Epidermal melanocyte (primary cell): ENCODE data around the gene TEX54.
"Not testable (repeated sequence)": the region's sequence is repeated elsewhere in the genome, so short reads cannot be mapped to it uniquely, and the experiment has no call there.

ENCODE experiments used
- DNase-seq: peaks from one replicate; pipeline ENCODE4 v3.0.0; 2011; ENCODE audit warnings: low spot score; ENCODE audit not compliant: insufficient read length

TEX54 gene

DNA sequence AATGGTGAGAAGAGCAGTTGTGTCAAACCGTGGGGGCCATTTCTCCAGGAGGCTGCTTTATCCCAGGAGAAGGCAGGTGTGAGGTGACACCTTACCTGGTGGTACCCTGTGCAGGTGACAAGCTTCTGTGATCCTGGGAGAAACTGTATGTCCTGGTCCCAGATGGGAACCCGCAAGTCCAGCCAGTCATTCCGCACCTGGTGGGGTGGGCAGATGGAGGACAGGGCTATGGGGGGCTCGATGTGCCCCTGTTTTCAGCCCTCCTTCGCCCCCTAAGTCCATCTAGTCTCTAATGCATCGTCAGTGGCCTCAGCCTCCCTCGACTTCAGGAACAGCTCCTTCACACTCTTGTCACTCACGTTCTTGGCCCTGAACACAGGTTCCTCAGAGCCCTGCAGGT lies 2.7 kb upstream of the TEX54 start:
- no peak for DNase-seq

GRCh38 chr11:62831520-62832335 lies 913 bp downstream of the TEX54 start, which contains the start of gene STX5:
Gene STX5, minus strand, starts transcription at chr11:62832051. Its CDS starts 808 bp downstream, at chr11:62831243.
- peak; percentile 94 for DNase-seq

GRCh38 chr11:62830904-62831519 lies 1.6 kb downstream of the TEX54 start:
- DNase-seq: no peak

DNA sequence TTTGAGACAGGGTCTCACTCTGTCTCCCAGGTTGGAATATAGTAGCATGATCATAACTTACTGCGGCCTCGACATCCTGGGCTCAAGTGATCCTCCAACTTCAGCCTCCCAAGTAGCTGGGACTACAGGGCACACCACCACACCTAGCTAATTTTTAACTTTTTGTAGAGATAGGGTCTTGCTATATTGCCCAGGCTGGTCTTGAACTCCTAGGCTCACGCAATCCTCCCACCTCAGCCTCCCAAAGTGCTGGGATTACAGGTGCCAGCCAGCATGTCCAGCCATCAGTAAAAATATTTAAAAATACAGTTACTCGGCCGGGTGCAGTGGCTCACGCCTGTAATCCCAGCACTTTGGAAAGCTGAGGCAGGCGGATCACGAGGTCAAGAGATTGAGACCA lies 4.5 kb downstream of the TEX54 start:
- DNase-seq: not testable (repeated sequence)

- DNase-seq: no peak
Observed at GRCh38 chr11:62823677-62824076, 9.0 kb downstream of the TEX54 start.

DNA sequence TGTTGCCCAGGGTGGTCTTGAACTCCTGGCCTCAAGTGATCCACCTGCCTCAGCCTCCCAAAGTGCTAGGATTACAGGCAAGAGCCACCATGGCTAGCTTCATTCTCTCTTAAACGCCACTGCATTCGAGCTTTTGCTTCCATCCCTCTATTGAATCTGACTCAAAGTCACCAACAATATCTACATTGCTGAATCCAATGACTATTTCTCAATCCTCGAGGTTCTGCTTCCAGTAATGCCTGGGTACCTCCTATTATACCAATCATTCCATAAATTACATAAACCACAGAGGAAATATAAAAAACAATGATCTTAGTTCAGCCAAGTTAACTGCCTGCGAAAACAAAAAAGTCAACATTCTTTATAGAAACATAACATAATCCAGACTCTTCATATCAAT lies 15.5 kb downstream of the TEX54 start:
- no peak for DNase-seq

DNA sequence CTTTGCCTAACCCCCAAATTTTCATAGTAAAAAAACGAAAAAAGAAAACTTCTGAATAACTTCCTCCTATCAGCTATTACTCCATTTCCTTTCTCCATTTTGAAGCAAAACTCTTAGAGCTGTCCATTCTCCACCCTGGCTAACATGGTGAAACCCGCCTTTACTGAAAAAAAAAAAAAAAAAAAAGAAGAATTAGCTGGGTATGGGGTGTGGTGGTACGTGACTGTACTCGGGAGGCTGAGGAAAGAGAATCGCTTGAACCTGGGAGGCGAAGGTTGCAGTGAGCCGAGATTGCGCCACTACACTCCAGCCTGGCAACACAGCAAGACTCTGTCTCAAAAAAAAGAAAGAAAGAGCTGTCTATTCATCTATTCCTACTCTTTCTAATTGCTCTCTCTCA lies 16.1 kb downstream of the TEX54 start:
- no peak for DNase-seq

DNA sequence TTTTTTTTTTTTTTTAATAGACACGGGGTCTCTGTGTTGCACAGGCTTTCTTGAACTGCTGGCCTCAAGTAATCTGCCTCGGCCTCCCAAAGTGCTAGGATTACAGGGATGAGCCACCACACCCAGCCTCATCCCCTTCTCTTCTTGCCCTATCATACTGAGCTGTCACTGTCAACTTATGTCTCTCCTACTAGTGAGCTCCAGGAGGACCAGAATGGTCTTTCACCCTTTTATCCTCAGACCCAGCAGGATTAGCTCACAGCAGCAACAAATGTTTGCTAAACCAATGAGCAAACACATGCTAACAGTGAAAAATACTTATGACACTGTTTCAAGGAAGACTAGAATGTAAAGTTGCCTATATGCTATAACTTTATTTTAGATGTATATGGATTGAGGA lies 21.0 kb downstream of the TEX54 start:
- no peak for DNase-seq

- no peak for DNase-seq
Observed at GRCh38 chr11:62810748-62811147, 21.9 kb downstream of the TEX54 start.

DNA sequence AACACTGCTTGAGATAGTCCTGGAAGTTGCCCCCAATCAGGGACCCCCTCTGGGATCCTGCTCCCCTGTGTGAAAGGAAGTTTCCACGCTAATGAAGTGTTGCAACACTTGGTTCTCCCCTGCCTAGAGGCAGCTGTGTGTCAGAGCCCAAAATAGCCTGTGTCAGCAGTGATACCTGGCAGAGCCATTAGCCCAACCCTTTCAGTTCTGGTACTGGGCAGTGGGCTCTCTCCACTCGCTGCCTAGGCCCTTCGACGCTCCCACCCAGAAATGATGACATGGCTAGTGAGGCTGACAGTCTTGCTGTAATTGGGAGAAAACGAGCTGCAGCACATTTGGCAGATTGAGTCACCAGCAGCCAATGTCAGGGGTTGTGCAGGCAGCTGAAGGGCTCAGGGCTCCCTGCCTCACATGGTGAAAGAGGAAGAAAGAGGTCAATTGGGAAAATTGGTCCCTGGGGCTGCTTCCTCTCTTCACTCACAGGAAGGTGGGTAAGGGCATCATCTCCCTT lies 26.0 kb downstream of the TEX54 start:
- DNase-seq: no peak

DNA sequence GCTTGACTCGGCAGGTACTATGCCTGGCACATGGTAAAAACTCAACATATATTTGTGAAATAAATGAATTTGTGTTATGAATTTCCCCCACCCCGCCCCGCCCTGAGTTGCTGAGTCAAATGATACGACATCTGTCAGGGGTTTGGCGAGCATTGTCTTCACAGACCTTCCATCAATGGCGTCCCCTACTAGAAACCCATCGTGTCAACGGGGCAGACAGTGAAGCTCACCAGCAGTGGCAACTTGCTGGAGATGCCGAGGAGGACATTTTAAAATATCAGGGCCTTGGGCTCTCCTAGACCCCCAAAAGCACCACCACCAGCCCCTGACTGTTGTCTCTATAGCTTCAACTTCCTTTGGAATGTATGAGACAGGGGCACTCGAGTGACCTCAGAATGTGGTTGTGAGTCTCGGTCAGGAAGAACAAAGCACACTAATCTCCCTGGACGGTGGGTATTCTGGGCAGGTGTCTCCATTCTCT lies 26.6 kb downstream of the TEX54 start:
- no peak for DNase-seq

DNA sequence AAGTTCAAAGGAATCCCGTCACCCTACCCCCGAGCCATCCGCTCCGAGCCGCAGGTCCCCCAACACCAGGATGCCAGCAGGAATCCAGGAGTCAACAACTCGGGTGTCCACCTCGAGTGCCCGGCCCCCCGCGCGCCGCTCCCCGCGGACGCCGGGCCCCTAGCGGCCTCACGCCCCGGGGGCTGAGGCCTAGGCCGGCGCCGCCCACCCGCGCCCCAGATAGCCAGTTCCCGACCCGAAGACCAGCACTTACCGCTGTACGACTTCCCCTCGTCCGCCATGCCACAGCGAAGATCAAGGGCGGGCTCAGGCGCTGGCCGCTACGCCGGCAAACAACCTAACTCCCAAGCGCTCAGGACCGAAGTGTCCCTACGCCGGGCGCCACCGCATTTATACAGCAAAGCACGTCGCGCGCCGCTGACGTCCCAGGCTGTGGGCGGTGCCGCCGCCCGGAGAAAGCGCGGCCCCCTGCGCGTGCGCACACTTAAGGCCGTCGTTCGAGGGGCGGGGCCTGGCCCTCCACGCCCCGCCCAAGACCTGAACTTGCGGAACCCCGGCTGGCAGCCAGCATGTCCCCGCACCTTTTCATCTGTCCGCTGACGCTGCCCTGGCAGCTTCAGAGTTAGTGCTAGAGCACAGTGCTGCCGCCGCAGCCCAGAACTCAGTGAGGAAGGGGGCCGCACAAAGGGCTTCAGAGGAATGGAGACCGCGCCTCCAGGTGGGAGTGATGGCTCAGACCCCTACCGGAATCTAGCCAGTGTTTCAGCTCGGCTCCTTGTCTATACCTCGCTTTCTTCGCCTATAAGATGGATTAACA lies 27.4 kb downstream of the TEX54 start, which contains the start of gene NXF1:
Gene NXF1, minus strand, starts transcription at position 365 of the 817 bp plus-strand sequence. Its CDS starts 84 bp downstream, at position 281.
- DNase-seq: peak; percentile 91

DNA sequence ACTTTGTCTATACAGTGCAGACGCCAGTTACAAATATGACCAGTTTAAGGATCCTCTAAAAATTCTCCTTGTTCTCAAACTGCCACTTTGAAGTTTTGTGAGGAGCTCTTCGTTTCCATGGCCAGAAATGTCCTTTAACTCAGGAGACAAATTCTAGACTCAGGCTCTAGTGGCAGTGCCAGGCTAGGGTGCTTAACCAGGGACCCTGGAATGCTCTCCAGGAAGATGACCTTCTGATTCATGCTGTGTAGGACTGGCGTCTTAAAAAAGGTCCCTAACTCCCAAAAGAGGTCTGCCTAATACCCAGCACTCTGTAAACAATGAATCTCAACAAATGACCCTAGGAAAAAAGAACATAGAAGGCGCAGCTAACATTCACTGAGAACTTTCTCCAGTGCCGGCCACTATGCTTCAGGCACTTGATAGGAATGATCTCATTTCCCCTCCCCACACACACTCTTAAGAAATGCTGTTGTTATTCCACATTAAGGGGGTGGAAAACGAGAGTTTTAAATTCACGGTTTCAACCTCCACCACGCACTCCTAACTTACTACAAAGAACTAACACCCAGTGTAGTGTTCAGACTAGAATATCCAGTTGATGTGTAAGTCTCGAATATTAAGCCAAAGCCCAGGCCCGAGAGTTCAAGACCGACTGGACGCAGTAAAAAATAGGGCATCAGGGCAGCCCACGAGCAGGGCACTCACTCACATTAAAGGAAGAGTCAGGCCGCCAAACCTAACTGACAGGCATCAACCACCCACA lies 28.1 kb downstream of the TEX54 start:
- no peak for DNase-seq

DNA sequence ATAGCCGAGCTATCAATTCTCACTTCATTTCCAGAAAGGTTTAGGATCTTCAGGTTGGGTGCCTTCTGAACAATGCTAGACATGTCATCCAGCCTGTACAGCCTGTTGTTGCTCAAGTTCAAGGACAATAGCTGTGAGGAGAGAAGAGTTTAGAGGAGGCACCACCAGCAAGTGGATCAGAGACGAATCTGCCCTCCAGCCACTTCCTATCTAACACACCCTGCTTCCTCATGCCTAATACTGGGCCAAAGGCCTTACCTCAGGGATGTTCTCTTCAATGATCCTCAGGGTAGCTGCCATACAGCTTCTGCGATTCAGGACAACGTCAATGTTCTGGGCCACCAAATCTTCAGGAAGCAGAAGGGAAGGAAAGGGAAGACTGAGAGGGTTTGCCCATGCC lies 31.6 kb downstream of the TEX54 start:
- no peak for DNase-seq

GRCh38 chr11:62799486-62799885 lies 33.2 kb downstream of the TEX54 start:
- no peak for DNase-seq

DNA sequence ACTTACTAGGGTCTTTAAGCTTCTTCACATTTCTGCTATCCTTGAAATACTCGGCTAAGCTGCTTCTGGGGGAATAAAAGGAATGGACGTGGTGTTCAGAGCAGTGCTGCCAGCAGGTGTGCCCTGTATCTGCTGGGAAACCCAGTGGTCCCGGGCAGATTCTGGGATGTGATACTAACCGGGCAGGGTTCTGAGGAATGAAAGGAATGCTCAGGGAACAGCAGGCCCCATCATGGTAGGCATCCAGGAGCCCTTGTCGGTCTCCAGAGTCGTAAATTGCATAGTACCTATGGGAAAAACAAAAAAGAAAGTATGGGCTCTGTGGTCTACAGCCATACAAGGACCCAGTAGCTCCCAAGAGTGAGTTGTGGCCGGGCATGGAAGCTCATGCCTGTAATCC lies 36.4 kb downstream of the TEX54 start:
- no peak for DNase-seq

DNA sequence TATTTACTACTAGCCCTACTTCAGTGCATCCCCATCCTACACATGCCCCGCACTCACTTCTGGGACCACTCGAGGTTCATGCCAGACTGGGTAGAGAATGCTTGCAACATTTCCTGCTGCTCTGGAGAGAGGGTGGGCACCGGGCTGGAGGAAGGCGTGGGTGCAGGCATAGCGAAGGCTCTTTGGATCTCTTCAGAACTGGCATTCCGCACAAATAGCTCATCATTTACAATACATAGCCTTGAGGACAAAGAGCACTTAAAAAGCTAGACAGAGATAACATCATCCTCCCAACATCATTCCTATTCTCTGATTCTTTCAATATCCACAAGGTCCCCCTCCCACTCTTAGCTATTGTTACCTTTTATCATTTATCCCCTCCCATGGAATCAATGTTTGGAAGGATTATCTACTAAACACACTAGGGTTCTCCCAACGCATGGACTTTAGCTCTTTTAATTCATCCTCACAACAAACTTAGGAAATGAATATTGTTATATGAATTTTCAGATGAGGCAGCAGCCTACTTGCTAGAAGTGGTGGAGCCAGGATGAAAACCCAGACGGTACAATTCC lies 38.4 kb downstream of the TEX54 start:
- no peak for DNase-seq

DNA sequence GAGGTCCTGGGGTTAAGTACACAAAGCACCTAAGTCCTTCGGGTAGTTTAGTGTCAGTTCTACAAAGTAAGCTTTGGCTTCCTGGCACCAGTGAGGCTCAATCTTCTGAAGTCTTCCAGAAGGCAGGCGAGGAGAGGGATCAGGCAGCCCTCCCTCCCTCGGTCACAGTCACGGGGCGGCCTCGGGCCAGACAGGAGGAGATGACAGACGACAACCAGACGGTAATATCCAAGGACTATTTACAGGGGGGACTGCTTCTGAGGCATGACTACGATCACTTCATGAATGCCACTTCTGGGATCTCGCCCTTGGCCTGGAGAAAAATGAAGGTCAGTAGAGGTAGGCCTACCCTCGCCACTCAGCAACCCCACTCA lies 40.5 kb downstream of the TEX54 start:
- DNase-seq: no peak

DNA sequence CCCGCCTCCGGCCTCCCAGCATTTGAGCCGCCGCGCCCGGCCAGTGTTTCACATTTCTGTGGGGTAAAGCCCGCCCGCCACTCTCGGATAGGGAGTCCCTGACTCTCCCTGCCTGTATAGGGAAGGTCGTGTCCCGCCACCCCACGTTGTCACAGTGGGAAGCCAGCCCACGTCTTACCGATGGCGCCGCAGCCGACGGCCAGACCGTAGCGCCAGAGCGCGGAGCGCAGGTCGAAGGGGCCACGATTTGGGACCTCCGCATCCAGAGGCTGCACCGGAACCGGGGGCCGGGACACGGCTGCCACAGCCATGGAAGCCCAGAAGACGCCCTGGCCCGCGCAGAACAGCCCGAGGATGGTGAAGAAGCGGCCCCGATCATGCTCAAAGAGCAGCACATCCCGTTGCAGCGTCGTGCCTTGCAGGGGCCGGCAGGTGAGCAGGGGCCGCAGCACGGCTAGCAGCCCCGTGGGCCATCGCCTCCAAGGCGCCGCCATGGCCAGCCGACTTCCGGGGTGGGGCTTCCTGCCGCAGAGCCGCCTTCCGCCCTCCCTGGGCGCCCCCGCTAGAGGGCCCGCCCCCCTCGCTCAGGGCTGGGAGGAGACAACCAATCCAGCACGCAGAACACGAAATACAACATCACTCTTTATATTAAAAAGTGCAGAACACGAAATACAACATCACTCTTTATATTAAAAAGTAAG lies 41.0 kb downstream of the TEX54 start, which contains the start of gene TMEM223:
Gene TMEM223, minus strand, starts transcription at position 506 of the 701 bp plus-strand sequence. Its CDS starts 12 bp downstream, at position 494.
- peak; percentile 88 for DNase-seq

DNA sequence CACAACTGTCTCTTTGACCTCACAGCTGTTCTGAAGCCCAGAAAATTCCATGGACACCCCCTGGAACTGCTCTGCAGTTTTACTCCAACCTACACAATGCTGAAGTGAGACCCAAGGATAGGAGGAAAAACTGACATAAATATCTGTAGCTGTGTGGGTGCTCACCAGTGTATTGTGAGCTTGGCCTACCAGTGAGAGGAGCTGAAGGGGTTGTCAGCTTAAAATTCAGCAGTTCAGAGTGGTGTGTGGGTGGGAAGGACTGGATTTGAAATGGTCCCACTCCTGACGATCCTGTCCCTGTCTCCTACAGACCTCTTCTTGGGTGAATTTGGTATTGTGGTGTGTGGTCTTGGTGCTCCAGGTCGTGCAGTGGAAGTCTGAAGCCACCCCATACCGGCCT lies 43.1 kb downstream of the TEX54 start:
- no peak for DNase-seq
